ENCODE measurements around the gene IDI2. TPM values are rescaled to one million over a fixed set of nuclear protein-coding genes. Genes with fewer than 3 reads are reported as not detected.

The IDI2 gene
- total RNA-seq, 1 donor from 2014 or later: 0.13 TPM

DNA sequence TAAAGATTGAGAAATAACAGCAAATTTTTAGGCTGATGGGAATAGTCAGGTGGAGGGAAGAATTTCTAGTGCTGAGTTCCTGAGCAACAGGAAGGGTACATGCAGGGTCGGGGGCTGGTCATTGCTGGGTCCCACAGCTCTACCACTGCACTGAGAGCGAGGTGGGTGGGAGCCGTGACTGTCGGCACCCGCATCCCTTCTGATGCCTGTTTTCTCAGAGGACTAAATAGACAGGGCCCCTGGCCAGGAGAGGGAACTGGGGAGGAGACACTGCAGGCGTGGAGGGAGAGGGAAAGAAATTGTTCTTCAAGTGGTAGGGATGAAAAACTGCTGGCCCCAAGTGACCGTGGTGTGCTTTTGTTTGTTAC lies 30.1 kb downstream of the IDI2 start:
- no peak overlapping the region for H3K4me3 ChIP-seq (ENCODE audit: low read depth, low read length)
- no peak for DNase-seq (ENCODE audit: low read depth)
- TF ChIP-seq, protein P1, sequence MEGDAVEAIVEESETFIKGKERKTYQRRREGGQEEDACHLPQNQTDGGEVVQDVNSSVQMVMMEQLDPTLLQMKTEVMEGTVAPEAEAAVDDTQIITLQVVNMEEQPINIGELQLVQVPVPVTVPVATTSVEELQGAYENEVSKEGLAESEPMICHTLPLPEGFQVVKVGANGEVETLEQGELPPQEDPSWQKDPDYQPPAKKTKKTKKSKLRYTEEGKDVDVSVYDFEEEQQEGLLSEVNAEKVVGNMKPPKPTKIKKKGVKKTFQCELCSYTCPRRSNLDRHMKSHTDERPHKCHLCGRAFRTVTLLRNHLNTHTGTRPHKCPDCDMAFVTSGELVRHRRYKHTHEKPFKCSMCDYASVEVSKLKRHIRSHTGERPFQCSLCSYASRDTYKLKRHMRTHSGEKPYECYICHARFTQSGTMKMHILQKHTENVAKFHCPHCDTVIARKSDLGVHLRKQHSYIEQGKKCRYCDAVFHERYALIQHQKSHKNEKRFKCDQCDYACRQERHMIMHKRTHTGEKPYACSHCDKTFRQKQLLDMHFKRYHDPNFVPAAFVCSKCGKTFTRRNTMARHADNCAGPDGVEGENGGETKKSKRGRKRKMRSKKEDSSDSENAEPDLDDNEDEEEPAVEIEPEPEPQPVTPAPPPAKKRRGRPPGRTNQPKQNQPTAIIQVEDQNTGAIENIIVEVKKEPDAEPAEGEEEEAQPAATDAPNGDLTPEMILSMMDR (IDR thresholded peaks at IDR 0.05; ENCODE audit: insufficient read depth, low read length, poor library complexity, severe bottlenecking): no peak
- H3K27me3 ChIP-seq (ENCODE audit: control insufficient read depth, insufficient read depth, low read length): no peaks in the 10 kb centered on the region
- H3K36me3 ChIP-seq (ENCODE audit: control insufficient read depth, insufficient read depth, low read length): peaks cover 3% of the 10 kb centered on the region

DNA sequence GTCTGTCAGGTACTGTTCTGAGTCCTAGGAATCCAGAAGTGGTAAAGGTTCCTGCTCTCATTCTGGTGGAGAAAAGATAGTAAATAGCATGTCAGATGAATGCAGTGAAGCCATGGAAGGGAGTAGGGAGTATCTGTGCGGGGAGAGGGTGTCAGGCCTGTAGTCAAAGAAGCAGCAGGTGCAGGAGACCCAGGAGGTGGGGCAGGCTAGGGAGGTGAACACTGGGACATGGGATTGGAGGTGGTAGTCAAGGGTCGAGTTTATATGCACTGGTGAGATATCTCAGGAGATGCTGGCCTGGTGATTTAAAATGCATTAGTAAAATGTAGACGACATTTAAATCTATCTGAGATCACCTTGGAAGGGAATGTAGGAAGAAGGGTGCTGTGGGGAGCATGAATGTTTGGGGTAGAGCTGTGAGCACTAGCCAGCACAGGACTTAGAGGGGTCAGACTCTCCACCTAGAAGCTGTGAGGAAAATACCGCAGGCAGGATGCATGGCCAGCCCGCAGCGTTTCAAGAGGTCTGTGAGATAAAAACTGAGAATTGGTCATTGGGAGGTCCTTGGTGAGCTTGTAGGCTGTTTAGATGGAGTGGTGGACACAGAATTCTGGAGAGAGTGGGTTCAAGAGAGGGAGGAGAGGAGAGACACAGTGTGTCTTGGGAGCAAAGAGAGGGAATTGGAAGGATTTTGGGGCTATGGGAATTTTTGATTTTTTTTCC lies 30.7 kb downstream of the IDI2 start:
- Histone ChIP-seq H3K27me3 (ENCODE audit: control insufficient read depth, insufficient read depth, low read length) (no peaks in the 10 kb centered on the region), H3K36me3 (ENCODE audit: control insufficient read depth, insufficient read depth, low read length) (peaks cover 2% of the 10 kb centered on the region), H3K4me3 (ENCODE audit: low read depth, low read length) (no peak overlapping the region)
- DNase-seq (ENCODE audit: low read depth): no peak
- TF ChIP-seq, protein P1 (IDR thresholded peaks at IDR 0.05; ENCODE audit: insufficient read depth, low read length, poor library complexity, severe bottlenecking): no peak

DNA sequence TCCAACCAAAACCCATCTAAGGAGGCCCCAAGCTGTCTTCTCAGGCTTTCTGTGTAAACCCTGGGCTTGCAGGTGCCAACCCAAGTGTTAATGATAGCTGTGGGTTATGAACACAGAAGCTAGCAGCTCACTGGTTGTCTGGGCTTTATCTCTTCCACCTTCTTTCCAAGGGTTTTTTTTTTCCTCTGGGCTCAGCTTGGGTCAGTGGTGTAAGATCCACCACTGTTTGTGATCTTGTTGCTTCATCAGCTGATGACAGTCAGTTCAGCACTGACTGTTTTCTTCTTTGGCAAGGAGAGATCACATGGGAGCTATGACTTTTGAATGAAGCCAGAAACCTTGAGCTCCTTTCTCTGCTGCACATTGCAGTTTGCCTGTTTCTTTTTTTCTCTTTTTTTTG lies 32.8 kb downstream of the IDI2 start:
- no peaks in the 10 kb centered on the region for H3K27me3 ChIP-seq (ENCODE audit: control insufficient read depth, insufficient read depth, low read length)
- TF ChIP-seq, protein P1 (IDR thresholded peaks at IDR 0.05; ENCODE audit: insufficient read depth, low read length, poor library complexity, severe bottlenecking): no peak
- no peak for DNase-seq (ENCODE audit: low read depth)
- no peak overlapping the region for H3K4me3 ChIP-seq (ENCODE audit: low read depth, low read length)
- H3K36me3 ChIP-seq (ENCODE audit: control insufficient read depth, insufficient read depth, low read length): peaks cover 2% of the 10 kb centered on the region

GRCh38 chr10:992467-992866 lies 33.2 kb downstream of the IDI2 start:
- Histone ChIP-seq H3K36me3 (ENCODE audit: control insufficient read depth, insufficient read depth, low read length) (peaks cover 2% of the 10 kb centered on the region), H3K27me3 (ENCODE audit: control insufficient read depth, insufficient read depth, low read length) (no peaks in the 10 kb centered on the region), H3K4me3 (ENCODE audit: low read depth, low read length) (no peak overlapping the region)
- no peak for DNase-seq (ENCODE audit: low read depth)
- TF ChIP-seq, protein P1 (IDR thresholded peaks at IDR 0.05; ENCODE audit: insufficient read depth, low read length, poor library complexity, severe bottlenecking): no peak

- no peak overlapping the region for H3K4me3 ChIP-seq (ENCODE audit: low read depth, low read length)
- peaks cover 2% of the 10 kb centered on the region for H3K36me3 ChIP-seq (ENCODE audit: control insufficient read depth, insufficient read depth, low read length)
- TF ChIP-seq, protein P1 (IDR thresholded peaks at IDR 0.05; ENCODE audit: insufficient read depth, low read length, poor library complexity, severe bottlenecking): no peak
- no peak for DNase-seq (ENCODE audit: low read depth)
- H3K27me3 ChIP-seq (ENCODE audit: control insufficient read depth, insufficient read depth, low read length): no peaks in the 10 kb centered on the region
Measured at GRCh38 chr10:990808-991207, 34.9 kb downstream of the IDI2 start.
